Kidney (tissue), 14 donors: Measurements from ENCODE around the gene PDXP. TPM values are rescaled to one million over a fixed set of nuclear protein-coding genes. Genes with fewer than 3 reads are reported as not detected.

ENCODE experiments used
- DNase-seq, 5 donors: peaks; one replicate each; pipeline ENCODE4 v3.0.0-alpha.2; 2013 to 2020
- FAIRE-seq: peaks from 2 replicates; lab custom pipeline; 2012; peaks lifted over from hg19 to GRCh38; lab: Jason Lieb, UNC
- H3K27ac ChIP-seq, 2 donors: one replicate each; pipeline ENCODE4 v1.7.0; 2013; ENCODE audit warnings: low read depth in 2 of 2, low read length in 2 of 2, inconsistent platforms in 1 of 2
- H3K27me3 ChIP-seq: one replicate; pipeline ENCODE4 v1.7.1; 2013; ENCODE audit warnings: low read length, inconsistent platforms; ENCODE audit not compliant: control insufficient read depth, insufficient read depth
- H3K36me3 ChIP-seq, 3 donors: one replicate each; pipeline versions ENCODE4 v1.7.0 to v1.7.1; 2013; ENCODE audit warnings: low read length in 3 of 3, control low read depth in 1 of 3, inconsistent platforms in 1 of 3; ENCODE audit not compliant: insufficient read depth in 3 of 3, control insufficient read depth in 2 of 3
- H3K4me1 ChIP-seq, 3 donors: one replicate each; pipeline versions ENCODE4 v1.7.0 to v1.7.1; 2013; ENCODE audit warnings: low read length in 3 of 3, inconsistent platforms in 1 of 3, low read depth in 1 of 3; ENCODE audit not compliant: control insufficient read depth in 2 of 3, insufficient read depth in 2 of 3
- H3K4me3 ChIP-seq, 3 donors: one replicate each; pipeline versions ENCODE4 v1.7.0 to v1.8.1; 2013; ENCODE audit warnings: low read length in 3 of 3, control low read depth in 1 of 3, inconsistent platforms in 1 of 3
- H3K9ac ChIP-seq, 3 donors: one replicate each; pipeline versions ENCODE4 v1.7.0 to v1.7.1; 2013; ENCODE audit warnings: low read length in 3 of 3, control low read depth in 1 of 3, inconsistent platforms in 1 of 3
- H3K9me3 ChIP-seq, 3 donors: one replicate each; pipeline versions ENCODE4 v1.7.0 to v1.7.1; 2013; ENCODE audit warnings: low read length in 3 of 3, control low read depth in 1 of 3, inconsistent platforms in 1 of 3; ENCODE audit not compliant: control insufficient read depth in 2 of 3, insufficient read depth in 1 of 3
- intact Hi-C: fragments of 100-400 bp; cut with DNase I; formaldehyde crosslinking; loops from one replicate; pipeline ENCODE4 v1.11.1; 2022
- polyA plus RNA-seq: library from polyadenylated mRNA; stranded (reverse); fragments of 350-450 nt; fragmentation: Illumina TruSeq; extraction: RNeasy Lipid Tissue Mini Kit (QIAGEN cat#74804); gene quantifications from one replicate; pipeline ENCODE4 v1.2.3, GENCODE V29; 2014; ENCODE audit warnings: low read depth, low replicate concordance; ENCODE audit not compliant: insufficient read depth
- total RNA-seq: library from RNA; stranded (reverse); fragmentation: NEBNext Ultra II Directional; extraction: Animal tissue kit (Norgen Biotek cat#: 25700); gene quantifications from one replicate; pipeline ENCODE4 v1.2.1, GENCODE V29; 2021
- TF ChIP-seq, protein P1 (sequence below): IDR thresholded peaks from 3 replicates; pipeline ENCODE4 v1.5.1; 2012; ENCODE audit warnings: mild to moderate bottlenecking, moderate library complexity, borderline replicate concordance; ENCODE audit not compliant: insufficient read depth; ENCODE audit errors: extremely low read depth
- donor health status: control.
- donor health status: control.
- donor health status: control.
- donor health status: control.
- donor health status: control.
- donor health status: DM: yes; HTN: yes; CAD: no.
- donor health status: Normal renal cell carcinoma (clear cell type).

Gene PDXP
- total and polyA plus RNA-seq, 2 donors from 2014 or later = 6.3 to 29.6 TPM

DNA sequence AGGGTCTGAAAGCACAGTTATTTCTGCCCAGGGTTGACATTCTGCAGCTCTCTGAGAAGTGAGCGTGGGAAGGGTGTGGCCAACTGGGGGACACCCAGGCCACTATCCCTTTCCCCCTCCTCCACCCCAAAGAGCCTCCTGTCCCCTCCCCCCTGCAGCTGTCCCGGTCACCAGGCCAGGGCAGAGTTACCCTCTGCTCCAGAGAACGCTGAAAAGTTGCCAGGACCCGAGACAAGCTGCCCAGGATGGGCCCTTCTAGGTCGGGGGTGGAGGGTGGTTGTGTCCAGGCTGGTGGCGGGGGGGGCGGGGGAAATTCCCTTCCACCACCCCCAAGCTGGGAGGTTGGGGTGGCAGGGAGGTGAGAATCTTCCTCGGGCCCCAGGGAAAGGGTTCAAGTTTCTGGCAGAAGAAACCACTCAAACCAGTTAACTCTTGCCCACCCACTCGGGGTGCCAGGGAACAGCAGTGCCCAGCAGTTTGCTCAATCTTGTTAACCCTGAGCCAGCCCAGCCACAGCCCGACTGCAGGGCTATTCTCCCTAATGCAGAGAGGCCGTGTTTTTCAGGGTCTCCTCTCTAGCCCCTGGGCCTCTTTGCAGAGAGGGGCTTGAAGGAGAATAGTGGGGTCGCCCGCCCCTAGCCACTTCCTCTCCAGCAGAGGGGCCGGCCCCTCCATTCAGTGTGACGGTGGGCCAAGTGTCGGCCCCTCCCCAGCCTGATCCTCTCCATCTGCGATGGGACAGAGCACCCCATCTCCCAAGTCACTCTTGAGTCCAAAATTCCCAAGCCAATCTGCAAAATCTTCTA, 17.6 kb downstream of the PDXP start:
- Histone ChIP-seq H3K9me3 (no peaks in the 10 kb centered on the region), H3K36me3 (no peaks in the 10 kb centered on the region), H3K4me3 (peak overlapping the region; percentile 28 to 75 (median 64)), H3K27ac (peak overlapping the region; percentile 93 to 97), H3K9ac (peak overlapping the region; percentile 47 to 84 (median 51)), H3K4me1 (peaks cover 0 to 10% (median 0%) of the 10 kb centered on the region in 3 donors), H3K27me3 (no peaks in the 10 kb centered on the region)
- TF ChIP-seq, protein P1, sequence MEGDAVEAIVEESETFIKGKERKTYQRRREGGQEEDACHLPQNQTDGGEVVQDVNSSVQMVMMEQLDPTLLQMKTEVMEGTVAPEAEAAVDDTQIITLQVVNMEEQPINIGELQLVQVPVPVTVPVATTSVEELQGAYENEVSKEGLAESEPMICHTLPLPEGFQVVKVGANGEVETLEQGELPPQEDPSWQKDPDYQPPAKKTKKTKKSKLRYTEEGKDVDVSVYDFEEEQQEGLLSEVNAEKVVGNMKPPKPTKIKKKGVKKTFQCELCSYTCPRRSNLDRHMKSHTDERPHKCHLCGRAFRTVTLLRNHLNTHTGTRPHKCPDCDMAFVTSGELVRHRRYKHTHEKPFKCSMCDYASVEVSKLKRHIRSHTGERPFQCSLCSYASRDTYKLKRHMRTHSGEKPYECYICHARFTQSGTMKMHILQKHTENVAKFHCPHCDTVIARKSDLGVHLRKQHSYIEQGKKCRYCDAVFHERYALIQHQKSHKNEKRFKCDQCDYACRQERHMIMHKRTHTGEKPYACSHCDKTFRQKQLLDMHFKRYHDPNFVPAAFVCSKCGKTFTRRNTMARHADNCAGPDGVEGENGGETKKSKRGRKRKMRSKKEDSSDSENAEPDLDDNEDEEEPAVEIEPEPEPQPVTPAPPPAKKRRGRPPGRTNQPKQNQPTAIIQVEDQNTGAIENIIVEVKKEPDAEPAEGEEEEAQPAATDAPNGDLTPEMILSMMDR = no peak
- DNase-seq = peak in 1 of 5 donors; percentile 50
- no peak for FAIRE-seq
- intact Hi-C loops = no loop called here

DNA sequence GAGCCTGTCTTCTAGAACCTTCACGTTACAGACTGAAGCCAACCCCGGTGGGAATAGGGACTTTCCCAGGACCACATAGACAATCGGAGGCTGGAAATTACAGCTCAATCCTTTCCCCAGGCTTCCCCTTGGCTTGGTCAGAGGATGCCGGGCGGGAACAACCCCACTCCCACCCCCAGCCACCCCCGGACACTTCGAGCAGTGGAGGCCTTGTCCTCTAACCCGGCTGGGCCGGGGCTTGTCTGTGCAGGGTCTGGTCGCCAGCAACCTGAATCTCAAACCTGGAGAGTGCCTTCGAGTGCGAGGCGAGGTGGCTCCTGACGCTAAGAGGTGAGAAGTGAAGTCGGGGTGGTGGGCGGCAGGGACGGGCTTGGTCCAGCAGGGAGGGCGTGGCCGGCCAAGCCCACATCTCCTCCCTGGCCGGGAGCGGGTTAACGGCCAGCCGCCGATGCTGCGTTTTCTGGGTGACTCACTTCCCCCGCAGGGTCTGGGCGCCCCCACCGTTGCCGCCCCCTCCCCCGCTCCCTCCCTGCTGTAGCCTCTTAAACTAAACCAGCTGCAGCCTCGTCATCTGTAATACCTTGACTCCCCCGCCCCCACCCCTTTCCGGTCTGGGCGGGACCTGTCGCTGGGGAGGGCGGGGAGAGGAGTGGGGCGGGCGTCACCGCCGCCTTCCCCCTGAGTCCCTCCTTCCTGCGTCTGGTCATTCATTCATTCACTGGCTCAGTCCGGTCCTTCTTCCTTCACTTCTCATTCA, 18.4 kb downstream of the PDXP start:
- no peaks in the 10 kb centered on the region for H3K36me3 ChIP-seq
- H3K27ac ChIP-seq = peak overlapping the region; percentile 93 to 97
- intact Hi-C loops = no loop called here
- TF ChIP-seq, protein P1 = no peak
- DNase-seq = peak; percentile 90 to 96 (median 94)
- H3K4me3 ChIP-seq = peak overlapping the region; percentile 51 to 64 (median 63)
- peaks cover 0 to 13% (median 0%) of the 10 kb centered on the region in 3 donors for H3K4me1 ChIP-seq
- no peak for FAIRE-seq
- peak overlapping the region; percentile 47 to 84 (median 77) for H3K9ac ChIP-seq
- no peaks in the 10 kb centered on the region for H3K27me3 ChIP-seq
- H3K9me3 ChIP-seq = no peaks in the 10 kb centered on the region

DNA sequence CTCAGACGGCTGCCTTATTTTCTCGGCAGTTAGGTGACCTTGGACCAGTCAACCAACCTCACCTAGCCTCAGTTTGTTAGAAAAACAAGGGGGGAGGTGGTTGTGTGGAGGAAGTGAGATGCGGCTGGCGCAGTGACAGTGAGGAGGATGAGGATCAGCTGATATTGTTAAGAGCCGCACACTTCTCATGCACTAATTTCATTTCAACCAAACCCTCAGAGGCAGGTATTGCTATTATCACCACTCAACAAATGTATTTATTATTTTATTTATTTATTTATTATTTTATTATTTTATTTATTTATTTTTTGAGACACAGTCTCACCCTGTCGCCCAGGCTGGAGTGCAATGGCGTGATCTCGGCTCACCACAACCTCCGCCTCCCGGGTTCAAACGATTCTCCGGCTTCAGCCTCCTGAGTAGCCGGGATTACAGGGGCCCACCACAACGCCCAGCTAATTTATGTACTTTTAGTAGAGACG, 19.0 kb downstream of the PDXP start:
- intact Hi-C loops = no loop called here
- no peak for FAIRE-seq

More for the DNA sequence above, 19.0 kb downstream of the PDXP start:
- Histone ChIP-seq H3K27me3 (no peaks in the 10 kb centered on the region), H3K27ac (peak overlapping the region; percentile 93 to 97), H3K9ac (no peak overlapping the region), H3K4me3 (peak overlapping the region; percentile 49 to 64 (median 63)), H3K36me3 (no peaks in the 10 kb centered on the region), H3K9me3 (no peaks in the 10 kb centered on the region), H3K4me1 (peaks cover 0 to 13% (median 0%) of the 10 kb centered on the region in 3 donors)
- no peak for DNase-seq
- TF ChIP-seq, protein P1 = no peak
